Raji (cell line): ENCODE measurements around the gene SCAMP5.

ENCODE experiments used
- POLR2A ChIP-seq: IDR thresholded peaks from 2 replicates; pipeline ENCODE4 v1.6.1; 2011; ENCODE audit warnings: low read depth, low read length, control low read depth; ENCODE audit not compliant: insufficient read depth

SCAMP5 gene

DNA sequence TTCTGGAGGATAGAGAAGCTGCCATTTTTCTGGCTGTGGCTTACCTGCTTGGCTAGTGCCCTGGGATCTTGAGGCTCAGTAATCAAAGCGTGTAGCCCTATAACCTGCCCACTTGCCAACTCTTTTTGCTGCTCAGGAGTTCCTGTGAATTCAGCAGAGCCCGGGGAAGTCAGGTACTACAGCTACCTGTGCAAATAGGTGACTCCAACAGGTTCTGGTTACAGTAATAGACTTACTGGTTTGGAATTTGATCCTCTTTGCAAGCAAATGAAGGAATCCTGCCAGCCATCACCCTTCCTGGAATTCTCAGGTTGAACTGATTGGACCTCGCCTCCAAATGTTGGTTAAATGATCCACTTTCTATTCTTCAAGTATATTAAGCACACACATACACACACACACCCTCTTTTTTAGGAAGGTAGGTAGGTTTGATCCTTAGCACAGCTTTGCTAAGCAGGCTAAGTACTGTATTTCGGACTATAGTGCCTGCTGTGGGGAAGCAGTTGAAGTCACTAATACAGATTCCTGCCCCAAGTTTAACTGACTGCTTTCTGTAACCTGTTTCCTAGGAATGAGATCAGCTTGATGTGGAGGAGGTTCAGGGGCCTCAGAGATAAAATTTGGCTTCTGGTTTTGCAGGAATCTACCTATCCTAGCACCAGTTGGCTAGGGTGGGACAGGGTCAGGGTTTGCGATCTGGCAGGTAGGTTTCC is 30.3 kb downstream of the SCAMP5 start:
- TF ChIP-seq POLR2A = no peak

DNA sequence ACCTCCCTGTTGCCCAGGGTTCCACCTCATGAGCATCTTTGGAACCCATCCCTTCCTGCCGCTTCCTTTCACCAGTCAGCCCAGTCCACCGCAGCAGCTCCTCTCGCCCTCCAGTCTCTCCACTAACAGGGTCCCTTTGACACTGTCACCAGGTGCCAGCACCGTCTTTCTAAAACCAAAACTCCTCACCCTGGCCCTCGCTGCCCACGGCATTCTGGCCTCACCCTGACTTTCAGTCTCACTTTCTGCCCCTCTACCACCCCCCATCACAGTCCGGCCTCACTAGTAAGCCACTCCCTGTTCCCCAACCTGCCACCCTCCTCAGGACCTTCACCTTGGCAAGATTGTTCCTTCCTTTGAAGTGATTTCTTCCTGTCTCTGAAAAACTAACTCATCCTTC is 32.2 kb downstream of the SCAMP5 start:
- TF ChIP-seq POLR2A = no peak

DNA sequence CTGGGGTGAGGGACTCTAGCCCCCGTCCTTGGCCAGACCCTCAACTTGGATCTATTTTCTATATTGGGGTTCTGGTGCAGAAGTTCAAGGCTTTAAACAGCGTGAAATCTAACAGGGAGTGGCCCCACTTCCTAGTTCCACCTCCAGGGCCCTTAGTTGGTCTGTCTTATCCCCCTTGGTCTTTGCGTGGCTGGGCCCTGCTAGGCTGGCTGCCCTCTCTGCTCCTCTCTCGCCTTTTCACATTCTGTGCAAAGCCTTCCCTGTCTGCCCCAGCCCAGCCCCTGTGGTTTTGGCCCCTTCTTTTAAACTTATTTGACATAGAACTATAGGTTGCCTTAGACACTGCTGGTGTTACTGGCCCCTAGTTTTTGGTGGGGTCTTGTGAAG is 33.6 kb downstream of the SCAMP5 start:
- no peak for TF ChIP-seq POLR2A

DNA sequence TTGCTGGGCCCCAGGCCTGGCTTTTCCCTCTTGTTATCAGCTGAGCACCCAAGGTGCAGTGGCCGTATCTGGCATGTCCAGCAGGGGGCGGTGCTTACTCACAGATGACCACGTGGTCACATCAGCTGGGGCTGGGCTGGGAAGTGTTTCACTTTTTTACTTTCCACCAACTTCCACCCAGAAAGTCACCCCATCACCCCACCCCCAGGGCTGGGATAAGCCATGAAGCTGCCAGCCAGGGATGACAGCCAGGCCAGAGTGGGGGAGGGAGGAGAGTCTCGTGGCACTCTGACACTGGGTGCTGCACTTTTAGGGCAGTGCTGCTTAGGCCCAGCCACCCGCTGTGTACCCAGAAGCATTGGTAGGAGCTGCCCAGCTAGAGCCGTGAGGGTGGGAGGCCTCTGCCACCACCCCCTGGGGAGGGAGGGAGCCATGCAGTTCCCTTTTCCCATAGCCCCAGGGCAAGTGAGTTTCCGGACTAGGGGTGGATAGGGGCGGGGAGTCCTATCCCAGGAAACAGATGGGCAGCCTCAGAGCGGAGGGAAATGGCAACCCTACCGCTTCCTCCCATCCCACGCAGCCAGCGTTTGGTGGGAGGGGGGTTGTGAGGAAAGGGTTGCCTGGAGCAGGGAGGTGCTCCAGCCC is 34.1 kb downstream of the SCAMP5 start:
- TF ChIP-seq POLR2A = no peak

DNA sequence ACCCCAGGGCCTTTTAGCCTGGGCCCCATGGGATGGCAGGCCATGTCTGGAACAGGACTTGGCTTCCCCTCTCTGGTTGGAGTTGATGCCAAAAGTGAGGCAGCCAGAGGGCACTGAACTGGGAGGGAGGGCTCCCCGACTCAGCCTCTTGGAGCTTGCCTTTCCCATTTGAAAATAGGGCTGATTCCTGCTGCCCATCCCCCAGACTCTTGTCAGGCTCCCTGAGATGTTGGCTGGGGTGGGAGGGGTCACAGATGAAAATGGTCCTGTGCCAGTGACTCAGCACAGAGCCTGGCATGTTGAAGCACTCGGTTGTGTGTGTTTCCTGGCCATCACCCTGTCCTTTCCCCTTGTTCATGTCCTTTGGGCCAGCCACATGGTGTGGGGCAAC is 34.7 kb downstream of the SCAMP5 start:
- TF ChIP-seq POLR2A = no peak

DNA sequence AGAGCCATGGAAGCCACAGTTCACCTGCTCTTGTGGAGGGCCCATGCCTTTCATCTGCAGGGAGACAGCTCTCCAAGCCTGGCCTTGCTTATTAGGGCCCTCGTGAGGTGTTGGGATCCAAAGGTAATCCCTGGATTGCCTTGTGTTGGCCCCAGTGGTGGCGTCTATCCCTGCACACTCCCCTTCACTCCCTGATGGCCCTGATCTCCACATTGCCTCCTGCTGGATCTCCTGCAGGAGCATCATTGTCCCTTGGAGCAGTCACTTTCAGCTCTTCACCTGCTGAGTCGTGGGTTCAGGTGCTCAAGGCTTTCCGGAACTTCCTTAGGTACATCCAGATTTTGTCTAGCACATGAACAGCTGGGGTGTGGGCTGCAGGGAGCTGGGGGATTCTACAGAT is 35.1 kb downstream of the SCAMP5 start:
- no peak for TF ChIP-seq POLR2A

DNA sequence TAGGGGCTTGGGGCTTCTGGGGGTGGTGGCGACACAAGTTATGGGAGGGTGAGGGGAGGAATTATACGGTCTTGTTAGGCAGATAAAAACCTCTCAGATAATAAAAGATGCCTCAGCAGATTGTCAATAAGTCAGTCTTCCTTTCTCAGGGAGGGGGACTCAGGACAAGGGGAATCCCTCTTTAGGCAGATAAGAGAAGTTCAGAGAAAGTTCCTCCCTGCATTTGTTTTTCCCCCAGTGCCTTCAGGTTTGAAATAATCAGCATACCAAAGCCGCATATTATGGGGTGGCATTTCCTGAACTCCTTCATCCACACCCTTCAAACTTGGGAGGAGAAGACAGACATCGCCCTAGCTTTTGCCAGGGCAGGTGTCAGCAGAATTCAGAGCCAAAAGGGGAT is 36.5 kb downstream of the SCAMP5 start:
- TF ChIP-seq POLR2A = no peak

DNA sequence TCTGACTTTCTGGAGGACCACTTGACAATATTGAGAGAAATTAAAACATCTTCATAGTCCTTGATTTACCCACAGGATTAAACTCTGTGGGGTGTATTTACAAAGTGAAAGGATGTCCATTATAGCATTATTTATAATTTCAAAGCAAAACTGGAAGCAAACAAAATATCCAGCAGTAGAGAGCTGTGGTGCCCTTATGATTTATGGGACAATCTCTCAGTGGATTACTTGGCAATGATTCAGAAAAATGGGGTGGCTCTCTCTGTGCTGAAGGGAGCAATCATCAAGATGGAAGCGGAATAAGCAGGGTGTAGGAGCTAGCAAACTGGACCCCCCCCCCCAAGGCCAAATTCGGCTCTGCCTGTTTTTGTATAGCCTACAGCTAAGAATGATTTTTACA is 37.0 kb downstream of the SCAMP5 start:
- no peak for TF ChIP-seq POLR2A

DNA sequence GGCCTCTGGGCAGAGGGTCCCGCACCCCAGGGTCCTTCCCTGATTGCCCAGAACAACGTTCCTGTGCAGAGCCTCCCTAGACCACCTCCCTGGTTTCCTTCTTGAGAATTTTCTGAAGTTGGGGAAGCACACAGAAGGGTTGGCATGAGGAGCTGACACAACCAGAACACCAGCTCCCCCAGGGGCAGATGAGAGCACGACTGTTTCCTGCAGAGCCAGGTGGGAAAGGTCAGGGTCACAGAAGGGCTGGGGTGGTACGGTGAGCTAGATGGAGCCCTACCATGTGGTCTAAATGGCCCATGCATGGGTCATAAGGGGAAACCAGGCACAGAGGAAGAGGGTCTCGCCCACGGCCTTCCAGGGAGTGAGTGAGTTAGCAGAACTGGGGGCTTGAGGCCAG is 38.4 kb downstream of the SCAMP5 start:
- no peak for TF ChIP-seq POLR2A

DNA sequence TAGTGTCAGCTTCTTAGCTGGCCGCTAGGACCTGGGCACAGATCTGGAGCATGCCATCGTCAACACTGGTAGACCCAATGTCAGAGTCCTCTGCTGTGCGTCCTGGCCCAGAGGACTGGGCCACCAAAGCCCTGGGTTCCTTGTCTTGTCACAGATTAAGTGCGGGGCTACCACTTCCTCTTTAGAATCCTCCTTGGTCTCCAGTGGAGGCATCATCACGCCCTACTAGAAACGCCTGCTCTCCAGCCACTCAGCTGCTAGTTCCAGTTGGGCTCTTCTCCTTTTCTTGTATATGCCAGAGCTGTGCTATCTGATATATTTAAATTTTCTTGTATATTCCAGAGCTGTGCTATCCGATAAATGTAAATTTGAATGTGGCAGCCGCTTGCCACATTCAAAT is 39.3 kb downstream of the SCAMP5 start:
- no peak for TF ChIP-seq POLR2A

DNA sequence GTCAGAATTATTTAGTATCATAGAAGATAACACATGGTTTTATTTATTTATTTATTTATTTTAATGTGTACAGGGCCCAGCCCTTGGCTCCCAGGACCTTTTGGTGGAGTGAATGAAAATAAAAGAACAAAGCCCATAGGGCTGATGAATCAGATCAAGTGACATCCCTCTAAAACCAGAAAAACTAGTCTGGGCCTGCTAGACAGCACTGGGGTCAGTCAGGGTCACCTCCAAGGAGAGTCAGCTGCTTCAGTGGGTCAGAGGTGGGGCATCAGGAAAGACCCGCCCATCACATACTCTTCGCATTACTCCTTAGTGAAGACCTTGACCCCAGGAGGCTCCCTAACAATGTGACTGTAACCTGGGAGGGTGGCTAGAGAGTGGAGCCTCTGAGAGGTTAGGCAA is 40.9 kb downstream of the SCAMP5 start:
- no peak for TF ChIP-seq POLR2A

DNA sequence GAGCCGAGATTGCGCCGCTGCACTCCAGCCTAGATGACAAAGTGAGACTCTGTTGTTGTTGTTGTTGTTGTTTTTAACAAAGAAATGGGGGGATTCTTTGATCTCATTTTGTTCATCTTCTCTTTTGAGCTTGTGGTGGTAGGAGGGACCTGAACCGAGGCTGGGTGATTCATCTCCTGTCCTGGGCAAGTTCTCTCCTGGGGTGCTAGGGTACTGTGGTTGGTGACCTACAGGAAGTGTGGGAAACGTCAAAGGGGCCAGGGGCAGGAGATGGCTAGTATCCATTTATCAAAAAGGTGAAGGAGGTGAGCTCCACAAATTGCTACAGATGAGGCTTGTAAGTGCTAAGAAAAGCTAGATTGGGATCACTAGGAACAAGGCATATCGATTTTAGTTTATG is 42.3 kb downstream of the SCAMP5 start:
- TF ChIP-seq POLR2A = no peak

DNA sequence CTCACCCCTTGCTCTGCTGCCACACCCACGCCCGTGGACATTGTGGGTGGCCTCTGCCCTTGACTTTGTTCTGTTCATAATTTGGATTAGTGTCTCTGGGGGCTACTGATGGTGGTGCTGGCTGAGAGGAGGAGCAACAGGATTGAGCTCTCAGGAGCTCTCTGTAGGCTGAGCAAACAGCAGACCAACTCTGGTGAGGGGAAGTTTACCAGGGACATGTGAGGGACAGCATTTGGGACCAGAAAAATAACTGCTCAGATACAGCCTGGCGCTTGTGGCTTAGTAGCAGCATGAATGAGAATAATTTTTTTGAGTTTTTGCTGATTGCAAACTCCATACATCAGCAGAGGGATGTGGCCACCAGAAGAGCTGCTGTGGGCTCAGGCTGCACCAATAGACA is 42.9 kb downstream of the SCAMP5 start:
- no peak for TF ChIP-seq POLR2A

DNA sequence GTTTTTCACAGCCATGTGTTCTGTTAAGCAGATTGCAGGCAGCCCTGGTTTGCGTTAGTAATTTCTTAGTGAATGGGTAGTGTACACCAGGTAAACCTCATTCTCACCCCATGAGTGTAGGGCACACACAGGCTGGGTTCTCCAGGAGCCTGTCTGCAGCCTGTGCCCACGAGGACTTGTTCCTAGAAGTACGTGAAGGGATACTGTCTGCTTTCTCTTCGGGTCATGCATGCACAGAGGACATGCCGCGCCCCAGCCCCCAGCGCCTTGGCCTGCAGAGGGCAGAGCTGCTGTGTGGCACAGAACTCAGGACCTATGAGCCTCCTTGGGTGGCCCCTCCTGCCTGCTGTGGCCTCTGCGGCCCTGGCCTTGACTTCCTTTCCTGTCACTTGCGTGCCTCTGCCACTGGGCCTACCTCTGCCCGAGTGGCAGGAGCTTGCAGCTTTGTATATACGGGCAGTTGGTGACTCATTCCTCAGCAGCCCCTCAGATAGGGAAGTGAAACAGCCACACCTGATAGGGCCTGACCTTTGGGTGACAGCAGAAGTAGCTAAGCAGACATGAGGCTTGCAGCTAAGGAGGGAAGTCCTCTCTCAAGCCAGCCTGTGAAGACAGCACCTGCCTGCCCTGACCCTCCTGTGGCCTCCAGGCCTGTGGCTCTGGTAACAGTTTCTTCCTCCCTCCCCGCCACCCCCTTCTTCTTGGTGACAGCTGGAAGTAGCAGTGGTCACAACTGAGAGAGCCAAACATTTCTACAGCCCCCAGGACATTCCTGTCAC is 47.6 kb downstream of the SCAMP5 start:
- TF ChIP-seq POLR2A = peak; percentile 51

DNA sequence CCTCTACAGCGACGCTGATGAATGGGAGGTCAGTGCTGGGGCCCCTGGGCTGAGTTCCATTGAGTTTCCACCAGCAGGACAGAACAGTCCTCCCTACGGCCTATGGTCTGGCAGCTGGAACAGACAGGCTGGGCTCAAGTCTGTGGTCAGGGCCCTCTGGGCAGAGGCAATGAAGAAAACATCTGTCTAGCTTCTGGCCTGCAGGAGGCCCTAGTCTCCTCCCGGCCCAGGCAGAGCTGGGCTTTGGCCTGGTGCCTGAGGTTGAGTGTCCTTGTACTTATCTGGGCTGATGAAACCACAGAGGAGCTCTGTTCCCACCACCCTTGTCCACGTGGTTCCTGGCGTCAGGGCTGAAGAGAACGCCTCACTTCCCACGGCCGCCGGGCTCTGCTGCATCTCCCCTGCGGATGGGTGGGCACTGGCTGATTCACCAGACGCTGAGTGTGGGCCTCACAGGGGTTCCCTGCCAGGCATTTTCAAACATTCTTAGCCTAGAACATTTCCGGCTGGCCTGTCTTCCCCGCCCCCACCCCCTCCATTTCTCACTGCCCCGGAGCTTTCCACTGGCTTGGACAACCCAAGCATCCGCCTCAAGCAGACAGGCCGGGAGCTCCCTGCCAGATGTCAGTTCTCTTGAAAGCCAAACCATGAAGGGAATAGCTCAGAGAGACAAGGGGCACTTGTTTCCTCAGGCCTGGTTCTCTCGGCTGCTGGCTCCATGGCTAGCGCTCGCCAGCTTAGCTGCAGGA is 48.3 kb downstream of the SCAMP5 start:
- no peak for TF ChIP-seq POLR2A
